Stimulated activated CD4-positive, alpha-beta T cell treated with anti-CD3 and anti-CD28 coated beads, Interleukin-1b, Interleukin-23, amount 100 ng/mL, for 24 hours (primary cell): Measurements from ENCODE around the gene SLC25A22.

Source experiments
- DNase-seq, 4 experiments: peaks; one replicate each; pipeline ENCODE4 v3.0.0-alpha.2; 2020; ENCODE audit warnings: low read depth in 4 of 4, low spot score in 1 of 4

Gene SLC25A22

DNA sequence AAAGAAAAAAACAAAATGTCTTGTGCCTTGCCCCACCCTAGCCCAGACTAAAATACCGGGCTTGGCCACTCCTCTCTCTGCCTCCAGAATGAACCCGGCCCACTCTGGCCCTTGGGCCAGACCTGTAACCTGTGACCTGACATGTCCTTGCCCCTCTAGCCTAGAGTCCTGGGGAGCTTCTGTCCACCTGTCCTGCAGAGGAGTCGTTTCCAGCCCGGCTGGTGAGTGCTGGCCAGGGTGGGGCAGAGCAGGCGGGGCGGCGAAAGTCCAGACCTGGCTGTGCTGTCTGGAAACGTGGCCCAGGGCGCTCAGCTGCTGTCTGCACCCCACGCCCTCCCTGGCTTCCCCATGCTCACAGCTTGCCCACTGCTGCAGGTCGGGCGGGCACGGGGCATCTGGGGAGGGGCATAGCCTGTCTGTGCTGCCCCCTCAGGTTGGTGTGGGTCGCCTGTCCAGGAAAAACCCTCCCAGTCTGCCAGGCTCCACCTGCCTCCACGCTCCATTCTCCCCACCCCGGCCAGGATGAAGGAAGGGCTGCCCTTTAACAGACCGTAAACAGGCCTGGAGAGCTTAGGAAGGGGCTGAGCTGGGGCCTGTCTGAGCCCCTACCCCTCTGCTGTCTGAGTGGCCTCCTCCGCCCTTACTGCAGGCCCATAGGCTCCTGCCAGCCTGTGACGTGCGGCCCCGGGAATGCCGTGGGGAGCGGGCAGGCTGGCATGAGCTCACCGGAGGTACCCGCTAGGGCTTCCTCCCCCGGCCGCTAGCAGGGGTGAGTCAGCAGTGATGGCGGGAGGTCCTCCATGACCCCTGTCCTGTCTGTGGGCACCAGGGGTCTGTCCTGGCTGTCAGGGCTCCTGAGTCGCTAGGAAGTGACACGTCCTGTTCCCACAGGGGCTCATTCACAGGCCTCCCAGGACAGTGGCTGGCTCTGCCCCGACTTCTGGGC, 36.6 kb upstream of the SLC25A22 start:
- DNase-seq: no peak

DNA sequence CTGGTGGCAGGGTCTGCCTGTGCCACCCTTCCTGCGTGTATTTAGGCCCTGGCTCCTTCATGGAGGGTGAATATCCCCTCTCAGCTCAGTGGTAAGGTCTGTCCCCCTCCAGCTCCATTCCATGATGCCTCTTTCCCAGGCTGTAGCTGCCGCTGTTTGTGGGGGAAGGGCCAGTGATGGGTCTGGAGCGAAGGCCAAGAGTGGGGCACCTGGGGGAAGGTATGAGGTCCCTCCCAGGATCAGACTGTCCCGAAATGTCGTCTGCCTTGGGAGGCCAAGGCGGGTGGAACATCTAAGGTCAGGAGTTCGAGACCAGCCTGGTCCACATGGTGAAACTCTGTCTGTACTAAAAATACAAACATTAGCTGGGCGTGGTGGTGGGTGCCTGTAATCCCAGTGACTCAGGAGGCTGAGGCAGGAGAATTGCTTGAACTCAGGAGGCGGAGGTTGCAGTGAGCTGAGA, 35.8 kb upstream of the SLC25A22 start:
- no peak for DNase-seq

DNA sequence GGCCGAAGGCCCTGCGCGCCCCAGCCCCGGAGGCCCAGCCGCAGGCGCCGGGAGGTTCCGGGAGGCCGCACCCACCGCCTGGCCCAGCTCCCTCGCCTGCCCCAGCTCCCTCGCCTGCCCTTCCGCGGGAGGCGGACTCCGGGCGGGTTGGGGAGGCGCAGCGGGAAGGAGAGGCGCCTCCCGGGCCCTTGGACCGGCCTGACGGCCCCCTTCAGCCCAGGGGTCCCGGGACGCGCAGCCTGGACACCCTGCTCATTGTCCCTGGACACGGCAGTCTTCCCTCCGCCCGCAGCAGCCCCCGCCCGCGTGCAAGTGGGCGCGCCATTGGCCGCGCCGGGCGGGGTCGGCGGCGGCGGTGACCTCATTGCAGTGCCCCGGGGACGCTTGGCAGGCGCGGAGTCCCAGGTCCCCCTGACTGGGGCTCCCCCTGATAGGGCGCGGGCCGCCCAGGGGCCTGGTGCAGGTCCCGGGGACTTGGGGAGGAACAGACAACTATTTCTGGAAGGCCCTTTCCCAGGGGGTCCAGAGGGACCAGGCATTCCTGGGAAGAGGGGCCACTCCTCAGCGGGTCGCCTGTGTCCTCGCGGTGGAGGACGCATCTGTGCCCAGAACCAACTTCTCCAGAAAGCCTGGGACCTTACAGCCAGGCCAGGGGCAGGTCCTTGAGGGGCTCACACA, 35.2 kb upstream of the SLC25A22 start:
- DNase-seq: no peak

DNA sequence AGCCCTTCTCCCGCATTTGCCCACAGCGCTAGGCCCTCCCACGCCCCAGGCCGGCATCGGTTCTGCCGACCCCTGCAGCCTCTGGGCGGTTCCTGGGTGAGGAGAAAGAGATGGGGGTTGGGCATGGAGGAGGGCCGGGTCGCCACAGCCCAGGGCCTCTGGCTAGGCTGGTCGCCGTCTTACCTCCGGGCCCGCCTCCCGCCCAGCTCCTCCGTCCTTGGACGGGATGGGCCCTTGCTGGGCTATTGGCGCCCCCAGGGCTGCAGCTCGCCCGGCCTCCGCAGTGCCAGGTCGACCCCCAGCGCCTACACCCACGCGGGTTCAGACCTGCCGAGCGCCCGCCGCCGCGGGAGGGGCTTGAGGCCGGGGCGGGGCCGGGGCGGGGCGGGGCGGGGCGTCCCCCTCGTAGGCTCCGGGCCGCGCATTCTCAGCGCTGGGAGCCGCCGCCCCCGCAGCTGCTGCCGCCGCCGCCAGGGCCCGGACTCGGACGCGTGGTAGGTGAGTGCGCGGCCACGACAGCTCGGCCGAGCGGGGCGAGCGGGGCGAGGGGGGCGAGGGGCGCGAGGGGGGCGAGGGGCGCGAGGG, 34.5 kb upstream of the SLC25A22 start, which contains the start of gene CD151:
Gene CD151, plus strand, starts transcription at position 424 of the 585 bp plus-strand sequence. CDS start 3,118 bp downstream, outside the sequence.
- DNase-seq: peak in 1 of 4 experiments; percentile 36

DNA sequence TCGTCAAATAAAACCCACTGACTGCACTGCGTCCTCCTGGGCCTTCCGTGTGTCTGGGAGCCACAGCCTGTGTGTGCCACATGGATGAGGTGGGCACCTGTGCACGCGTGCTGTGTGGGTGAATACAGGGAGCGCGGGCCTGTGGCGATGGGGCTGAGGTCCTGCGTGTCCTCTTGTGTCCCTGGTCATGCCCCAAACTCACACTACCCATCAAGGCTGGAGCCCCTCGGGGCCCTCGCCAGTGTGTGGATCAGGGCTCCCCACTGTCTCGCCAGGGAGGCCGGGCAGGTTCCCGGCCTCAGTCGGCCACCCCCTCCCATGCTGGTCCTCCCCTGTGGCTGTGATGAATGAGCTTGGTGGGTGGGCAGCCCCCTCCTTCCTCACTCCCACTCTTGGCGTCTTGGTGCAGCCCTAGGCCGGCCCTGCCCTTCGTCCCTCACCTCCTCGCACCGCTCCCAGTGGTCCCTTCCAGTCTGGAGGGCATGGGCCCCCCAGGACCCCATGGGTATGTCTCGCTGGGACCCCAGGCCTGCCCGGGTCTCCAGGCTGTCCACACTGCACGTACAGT, 34.0 kb upstream of the SLC25A22 start:
- DNase-seq: no peak

DNA sequence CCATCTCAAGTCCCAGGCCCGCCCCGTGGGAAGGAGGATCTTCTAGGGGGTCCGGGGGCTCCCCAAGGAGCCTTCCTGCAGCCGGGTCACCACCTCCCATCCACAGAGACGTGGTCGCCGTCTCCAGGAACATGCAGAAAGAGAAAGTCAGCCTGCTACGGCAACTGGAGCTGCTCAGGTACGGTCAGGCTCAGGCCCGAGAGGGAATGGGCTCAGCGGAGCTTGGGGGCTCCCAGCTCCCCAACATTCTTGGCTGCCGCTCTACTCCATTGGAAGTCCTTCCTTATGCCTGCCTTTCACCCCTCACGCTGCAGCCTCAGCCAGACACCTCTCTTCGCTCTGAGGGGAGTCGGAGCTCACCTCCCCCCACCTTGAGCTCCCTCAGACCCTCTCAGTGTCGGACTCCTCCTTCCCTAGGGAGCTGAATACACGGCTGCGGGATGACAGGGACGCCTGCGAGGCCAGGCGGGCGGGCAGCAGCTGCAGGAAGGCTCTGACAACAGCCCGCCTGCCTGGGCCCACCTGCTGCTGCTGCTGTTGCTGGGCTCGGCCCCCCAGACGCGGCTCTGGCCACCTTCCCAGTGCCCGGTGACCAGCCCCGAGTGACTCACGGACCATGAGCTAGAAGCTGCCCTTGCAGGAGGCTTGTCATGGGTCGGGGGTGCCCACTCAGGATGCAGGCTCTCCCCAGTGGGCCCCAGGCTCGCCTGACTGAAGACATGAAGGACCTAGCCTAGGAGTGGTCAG, 33.2 kb upstream of the SLC25A22 start:
- DNase-seq: no peak

DNA sequence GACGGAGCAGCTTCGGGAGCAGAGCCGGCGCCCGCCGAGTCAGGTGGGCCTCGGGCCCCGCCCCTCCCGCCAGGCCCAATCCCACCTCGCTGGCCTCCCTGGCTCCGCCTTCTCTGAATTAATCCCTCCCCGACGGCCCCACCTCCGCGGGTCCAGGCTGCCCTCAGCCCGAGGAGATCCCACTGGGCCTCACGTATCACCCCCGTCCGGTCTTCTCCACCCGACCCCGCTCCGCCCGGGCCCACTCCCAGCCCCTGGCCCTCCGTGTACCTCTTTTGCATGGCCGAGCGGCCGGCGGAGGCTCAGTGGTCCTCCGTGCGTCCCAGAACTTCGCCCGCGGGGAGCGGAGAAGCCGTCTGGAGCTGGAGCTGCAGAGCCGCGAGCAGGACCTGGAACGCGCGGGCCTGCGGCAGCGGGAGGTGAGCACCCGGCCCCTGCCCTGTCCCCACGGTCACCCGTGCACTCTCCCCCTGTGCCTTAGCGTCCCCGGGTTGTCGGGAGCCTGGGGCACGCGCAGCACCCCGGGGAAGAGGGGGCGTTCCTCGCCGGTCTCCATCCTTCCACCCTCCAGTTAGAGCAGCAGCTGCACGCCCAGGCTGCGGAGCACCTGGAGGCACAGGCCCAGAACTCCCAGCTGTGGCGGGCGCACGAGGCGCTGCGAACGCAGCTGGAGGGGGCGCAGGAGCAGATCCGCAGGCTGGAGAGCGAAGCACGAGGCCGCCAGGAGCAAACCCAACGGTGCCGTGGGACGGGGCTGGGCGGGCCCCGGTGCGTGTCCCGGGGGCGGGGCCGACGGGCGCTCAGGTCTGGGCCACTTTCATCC, 32.4 kb upstream of the SLC25A22 start:
- peak in 1 of 4 experiments; percentile 55 for DNase-seq

DNA sequence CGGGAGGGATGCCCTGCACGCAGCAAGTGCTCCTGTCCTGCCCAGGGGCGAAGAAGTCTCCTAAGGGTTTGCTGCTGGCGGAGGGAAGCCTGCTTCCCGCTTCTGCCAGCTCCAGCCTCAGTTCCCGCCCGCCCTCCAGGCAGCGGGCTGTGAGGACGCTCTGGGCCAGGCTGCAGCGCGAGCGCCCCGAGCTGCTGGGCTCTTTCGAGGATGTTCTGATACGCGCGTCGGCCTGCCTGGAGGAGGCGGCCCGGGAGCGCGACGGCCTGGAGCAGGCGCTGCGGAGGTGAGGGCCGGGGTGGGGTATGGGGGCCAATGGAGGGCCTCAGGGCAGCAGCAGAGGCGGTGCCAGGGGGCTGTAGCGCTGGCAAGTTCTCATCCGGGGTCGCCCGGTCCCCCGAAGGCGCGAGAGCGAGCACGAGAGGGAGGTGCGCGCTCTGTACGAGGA, 31.8 kb upstream of the SLC25A22 start:
- DNase-seq: no peak

DNA sequence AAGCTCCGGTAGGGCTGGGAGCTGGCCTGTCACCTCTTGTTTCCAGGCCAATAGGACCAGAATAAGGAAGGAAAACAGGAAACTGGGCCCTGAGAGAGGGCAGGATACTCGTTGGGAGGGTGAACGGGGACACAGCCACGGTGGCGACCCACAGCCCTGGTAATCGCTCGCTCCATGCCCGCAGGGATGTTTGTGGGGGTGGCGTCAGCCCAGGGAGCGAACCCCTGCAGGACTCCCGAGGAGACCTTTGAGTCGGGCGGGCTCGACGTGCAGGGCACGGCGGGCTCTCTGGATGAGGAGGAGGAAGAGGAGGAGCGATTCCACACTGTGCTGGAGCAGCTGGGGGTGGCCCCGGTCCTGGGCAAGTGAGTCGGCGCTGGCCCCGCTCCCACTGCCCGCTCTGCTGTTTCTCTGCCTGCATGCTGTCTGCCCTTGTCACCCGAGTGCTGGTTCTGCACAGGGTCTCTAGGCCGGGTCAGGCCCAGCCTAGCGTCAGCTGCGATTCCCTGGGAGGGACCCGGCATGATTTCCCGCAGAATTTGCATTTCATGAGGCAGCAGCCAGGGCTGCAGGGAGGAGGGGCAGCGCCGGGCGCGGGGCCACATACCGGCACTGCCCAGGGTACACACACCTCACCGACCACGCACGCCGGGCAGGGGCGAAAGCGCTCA, 31.2 kb upstream of the SLC25A22 start:
- no peak for DNase-seq

DNA sequence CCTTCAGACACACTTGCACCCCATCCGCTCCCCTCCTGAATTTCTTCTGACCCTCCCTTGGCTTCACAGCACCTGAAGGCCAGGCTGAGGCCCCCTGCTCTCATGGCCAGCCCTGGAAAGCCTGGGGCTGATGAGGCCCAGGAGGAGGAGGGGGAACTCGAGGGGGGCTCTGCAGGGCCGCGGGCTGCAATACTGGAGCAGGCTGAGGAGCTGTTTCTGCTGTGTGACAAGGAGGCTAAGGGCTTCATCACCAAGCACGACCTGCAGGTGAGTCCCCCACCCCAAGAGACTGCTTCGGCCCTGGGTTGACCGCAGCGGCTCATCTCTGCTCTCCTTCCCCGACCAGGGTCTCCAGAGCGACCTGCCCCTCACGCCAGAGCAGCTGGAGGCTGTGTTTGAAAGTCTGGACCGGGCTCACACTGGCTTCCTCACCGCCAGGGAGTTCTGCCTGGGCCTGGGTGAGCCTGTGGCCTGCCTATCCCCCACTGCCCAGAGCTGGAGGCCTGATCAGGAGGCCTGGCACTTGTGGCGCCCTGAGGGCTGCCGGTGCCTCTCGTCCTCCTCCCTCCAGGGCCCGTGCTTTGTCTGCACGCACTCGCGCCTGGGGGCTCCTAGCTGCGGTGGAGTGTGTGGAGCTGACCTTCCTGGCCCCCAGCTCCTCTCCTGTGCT, 30.6 kb upstream of the SLC25A22 start:
- no peak for DNase-seq

DNA sequence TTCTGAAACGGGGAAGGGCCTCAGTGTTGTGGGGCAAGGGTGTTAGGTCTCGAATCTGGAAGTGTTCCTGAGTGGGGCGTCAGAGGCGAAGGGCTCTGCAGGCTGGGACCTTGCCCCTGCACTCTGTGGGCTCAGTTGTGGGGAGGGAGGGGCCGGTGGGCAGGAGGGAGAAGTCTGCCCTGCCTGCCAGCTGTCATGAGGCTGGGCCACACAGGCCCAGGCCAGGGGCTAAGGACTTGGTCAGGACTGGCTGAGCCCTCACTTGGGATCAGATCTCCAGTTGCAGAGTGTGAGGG, 29.8 kb upstream of the SLC25A22 start, which contains the start of gene CRACR2B:
Gene CRACR2B, plus strand, starts transcription at position 23 of the 296 bp plus-strand sequence. CDS start 689 bp downstream, outside the sequence.
- DNase-seq: no peak

DNA sequence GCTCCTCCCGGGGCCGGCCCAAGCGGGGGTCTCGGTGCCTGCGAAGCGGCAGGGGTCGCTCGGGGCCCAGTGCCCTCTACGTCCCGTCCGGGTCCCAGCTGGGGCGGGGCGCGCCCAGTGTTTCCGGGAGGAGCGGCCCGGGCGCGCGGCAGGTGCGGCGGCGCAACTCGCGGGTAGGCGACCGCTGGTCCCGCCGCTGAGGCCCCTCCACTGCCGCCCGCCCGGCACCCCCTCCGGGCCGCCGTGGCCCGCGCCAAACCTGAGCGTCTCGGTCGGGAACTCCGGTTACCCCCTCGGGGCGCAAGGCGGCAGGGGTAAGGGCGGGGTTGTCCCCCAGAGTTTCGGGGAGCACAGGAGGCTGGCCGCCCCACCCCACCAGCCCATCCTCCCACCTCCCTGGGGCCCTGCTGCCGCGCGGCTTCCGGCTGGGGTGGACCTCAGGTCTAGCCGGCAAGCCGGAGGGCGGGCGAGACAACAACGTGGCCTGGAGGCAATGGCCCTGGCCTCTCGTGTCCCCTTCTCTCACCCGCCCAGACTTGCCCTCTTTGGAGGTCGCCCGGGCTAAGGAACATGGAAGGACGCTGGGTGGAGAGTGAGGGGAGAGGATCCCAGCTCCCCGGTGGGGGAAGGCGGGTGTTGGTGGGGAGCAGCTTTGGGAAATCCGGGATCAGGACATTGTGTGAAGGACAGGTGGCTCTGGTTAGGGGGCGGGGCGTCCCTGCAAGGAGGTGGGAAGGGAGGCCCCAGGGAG, 29.2 kb upstream of the SLC25A22 start:
- no peak for DNase-seq

DNA sequence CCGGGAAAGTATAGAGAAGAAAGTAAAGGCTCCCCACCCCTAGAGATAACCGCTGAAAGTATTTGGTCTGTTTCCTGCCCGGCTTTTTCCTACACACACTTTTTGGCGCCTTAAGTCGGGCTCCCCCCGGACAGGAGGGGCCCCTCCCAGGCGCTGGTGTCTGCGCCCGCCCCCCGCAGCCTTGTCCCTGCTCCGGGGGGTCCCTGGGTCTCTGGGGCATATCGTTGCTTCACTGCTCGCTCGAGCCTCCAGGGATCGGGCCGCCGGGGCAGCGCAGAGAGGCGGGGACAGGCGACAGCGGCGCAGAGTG, 28.7 kb upstream of the SLC25A22 start:
- no peak for DNase-seq

DNA sequence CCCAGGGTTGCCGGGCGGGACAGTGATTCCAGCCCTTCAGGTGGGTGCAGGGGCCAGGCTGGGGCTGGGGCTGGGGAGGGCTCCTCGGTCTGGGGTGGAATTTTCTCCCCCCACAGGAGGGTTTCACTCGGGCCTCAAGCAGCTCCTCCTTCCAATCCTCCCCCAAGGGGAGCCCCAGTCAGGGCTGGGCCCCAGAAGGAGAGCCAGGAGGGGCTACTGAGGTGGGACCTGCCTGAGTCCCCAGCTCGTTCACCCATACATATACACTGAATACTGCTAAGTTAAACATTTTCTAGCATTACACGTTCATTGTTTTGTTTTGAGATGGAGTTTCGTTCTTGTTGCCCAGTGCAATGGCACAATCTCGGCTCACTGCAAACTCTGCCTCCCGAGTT, 28.1 kb upstream of the SLC25A22 start:
- DNase-seq: no peak

DNA sequence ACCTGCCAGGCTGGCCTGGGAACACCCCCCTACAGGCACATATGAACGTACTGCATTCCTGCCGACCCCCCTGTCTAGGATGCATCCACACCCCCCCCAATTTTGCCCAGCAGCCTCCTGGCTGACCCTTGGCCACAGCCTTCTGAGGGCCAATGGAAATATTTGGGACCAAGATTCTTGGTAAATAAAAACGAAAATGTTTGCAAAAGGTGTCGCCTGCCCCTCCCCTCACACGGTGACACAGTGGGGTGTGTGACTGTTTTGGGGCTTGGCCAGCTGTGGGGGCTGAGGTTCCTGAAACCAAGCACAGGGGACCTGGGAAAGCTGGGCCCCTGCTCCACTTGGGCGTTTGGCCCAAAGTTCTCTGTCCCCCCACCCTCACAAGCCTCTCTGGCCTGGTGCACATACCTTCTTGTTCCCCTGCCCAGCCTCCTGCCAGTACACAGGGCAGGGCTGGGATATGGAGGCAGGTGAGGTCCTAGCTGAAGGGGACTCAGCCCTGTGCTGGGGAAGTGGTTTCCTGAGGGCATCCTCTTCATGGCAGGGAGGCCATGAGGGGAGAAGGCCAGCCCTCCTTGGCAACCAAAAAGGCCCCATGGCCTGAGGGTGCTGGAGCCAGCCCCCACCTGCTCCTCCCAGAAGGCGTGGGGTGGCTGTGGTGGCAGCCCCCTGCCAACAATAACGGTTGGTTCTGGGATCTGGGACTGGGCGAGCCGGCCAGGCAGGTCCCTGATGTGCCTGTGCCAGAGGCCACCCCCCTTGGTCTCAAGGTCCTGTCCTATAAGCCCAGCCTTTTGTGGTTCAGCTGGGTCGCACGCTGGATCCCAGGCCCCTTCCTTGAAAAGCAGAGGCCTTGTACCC, 27.5 kb upstream of the SLC25A22 start:
- no peak for DNase-seq

DNA sequence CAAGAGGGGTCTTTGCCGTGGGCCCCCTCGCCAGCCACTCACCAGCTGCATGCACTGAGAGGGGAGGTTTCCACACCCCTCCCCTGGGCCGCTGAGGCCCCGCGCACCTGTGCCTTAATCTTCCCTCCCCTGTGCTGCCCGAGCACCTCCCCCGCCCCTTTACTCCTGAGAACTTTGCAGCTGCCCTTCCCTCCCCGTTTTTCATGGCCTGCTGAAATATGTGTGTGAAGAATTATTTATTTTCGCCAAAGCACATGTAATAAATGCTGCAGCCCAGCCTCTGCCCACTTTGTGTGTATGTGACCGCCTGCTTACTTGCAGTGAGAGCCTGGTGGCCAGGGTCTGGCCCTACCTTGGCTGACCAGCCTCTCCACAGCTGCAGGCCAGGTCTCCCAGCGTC, 26.9 kb upstream of the SLC25A22 start:
- no peak for DNase-seq

DNA sequence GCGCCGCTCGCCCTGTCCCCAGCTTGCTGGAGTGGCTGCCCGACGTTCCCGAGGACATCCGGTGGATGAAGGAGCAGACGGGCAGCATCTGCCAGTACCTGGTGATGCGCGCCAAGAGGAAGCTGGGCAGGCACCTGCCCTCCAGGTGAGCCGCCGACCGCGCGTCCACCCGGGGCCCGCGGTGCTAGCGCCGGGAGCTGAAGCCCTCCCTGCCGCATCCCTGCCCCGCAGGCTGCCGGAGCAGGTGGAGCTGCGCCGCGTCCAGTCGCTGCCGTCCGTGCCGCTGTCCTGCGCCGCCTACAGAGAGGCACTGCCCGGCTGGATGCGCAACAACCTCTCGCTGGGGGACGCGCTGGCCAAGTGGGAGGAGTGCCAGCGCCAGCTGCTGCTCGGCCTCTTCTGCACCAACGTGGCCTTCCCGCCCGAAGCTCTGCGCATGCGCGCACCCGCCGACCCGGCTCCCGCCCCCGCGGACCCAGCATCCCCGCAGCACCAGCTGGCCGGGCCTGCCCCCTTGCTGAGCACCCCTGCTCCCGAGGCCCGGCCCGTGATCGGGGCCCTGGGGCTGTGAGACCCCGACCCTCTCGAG, 26.3 kb upstream of the SLC25A22 start:
- DNase-seq: no peak
